GM19099 (cell line): ENCODE results near the gene KCNH2.

Experiments used
- POLR2A ChIP-seq: IDR thresholded peaks from 3 replicates; pipeline ENCODE4 v1.6.1; 2011; ENCODE audit warnings: low read depth; ENCODE audit not compliant: insufficient read length; ENCODE audit errors: extremely low read depth

Gene KCNH2

DNA sequence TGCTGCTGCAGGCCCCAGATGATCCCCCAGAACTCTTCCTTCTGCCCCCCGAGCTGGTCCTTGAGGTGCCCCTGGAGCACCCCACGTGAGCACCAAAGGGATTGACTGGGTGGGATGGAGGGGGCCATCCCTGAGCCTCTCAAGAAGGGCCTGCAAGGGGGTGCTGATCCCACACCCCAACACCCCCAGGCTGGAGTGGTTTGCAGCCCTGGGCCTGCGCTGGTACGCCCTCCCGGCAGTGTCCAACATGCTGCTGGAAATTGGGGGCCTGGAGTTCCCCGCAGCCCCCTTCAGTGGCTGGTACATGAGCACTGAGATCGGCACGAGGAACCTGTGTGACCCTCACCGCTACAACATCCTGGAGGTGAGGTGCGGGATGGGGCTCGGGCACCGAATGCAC lies 20.9 kb upstream of the KCNH2 start:
- no peak for TF ChIP-seq POLR2A

DNA sequence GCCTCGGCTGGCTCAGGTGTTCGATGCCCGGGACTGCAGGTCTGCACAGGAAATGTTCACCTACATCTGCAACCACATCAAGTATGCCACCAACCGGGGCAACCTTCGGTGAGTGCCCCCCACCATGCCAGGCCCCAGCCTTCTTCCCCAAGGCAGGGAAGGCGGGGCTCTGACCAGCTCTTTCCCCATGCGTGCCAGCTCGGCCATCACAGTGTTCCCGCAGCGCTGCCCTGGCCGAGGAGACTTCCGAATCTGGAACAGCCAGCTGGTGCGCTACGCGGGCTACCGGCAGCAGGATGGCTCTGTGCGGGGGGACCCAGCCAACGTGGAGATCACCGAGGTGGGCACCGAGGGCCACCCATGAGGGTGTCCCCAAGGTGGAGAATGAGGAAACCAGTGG lies 20.2 kb upstream of the KCNH2 start:
- TF ChIP-seq POLR2A, result no peak

GRCh38 chr7:150997817-150998216 lies 19.7 kb upstream of the KCNH2 start:
- TF ChIP-seq POLR2A, result no peak

- no peak for TF ChIP-seq POLR2A
Measured at GRCh38 chr7:150997075-150997511, 19.0 kb upstream of the KCNH2 start.

DNA sequence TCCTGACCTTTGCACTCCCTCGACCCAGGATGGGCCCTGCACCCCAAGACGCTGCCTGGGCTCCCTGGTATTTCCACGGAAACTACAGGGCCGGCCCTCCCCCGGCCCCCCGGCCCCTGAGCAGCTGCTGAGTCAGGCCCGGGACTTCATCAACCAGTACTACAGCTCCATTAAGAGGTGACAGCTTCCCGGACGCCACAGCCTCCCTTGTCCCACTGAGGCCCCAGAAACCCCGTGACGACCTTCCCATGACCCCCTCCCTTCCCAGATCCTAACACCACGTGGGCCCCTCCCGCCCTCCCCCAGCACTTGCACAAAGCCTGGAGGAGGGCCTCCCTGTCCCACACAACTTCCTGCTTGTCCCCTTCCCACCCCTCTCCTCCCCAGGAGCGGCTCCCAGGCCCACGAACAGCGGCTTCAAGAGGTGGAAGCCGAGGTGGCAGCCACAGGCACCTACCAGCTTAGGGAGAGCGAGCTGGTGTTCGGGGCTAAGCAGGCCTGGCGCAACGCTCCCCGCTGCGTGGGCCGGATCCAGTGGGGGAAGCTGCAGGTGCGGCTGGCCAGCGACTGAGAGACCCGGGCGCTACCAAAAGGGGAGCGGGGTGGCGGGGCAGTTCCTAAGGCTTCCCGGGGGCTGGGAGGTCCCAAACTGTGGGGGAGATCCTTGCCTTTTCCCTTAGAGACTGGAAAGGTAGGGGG lies 18.4 kb upstream of the KCNH2 start:
- no peak for TF ChIP-seq POLR2A

- no peak for TF ChIP-seq POLR2A
Measured at GRCh38 chr7:150994838-150995510, 16.9 kb upstream of the KCNH2 start.

DNA sequence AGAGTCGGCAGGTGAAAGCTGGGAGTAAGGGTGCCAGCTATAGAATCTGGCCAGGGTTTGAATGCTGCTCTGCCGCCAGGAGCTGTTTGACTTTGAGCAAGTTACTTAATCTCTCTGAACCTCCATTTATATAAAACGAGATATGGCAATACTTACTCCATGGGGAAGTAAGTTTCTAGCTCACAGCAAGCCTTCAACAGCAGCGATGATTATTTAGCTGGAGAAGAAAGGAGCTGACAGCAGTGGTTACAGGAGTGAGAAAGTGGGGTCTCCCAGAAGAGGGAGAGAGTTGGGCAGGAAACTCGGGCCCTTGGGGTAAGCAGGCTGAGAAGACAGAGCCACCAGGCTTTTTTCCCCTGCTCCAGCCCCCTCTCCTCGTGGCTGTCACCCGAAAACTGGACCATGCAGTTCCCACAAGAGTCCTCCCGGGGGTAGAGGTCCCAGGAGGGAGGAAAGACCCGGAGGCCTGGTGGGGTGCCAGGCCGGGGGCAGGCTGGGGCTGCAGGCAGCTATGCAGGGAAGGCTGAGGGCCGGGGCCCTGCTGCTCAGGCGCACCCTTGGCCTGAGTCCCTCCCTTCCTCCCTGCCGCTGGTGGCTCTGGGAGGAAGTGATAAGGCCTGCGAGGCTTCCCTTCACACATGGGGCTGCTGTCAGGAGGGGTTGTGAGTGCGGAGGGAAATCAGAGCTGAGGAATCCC lies 16.2 kb upstream of the KCNH2 start:
- no peak for TF ChIP-seq POLR2A

DNA sequence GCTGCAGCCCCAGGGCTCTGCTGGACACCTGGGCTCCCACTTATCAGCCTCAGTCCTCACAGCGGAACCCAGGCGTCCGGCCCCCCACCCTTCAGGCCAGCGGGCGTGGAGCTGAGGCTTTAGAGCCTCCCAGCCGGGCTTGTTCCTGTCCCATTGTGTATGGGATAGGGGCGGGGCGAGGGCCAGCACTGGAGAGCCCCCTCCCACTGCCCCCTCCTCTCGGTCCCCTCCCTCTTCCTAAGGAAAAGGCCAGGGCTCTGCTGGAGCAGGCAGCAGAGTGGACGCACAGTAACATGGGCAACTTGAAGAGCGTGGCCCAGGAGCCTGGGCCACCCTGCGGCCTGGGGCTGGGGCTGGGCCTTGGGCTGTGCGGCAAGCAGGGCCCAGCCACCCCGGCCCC lies 15.4 kb upstream of the KCNH2 start:
- TF ChIP-seq POLR2A, result no peak

GRCh38 chr7:150992833-150993302 lies 14.7 kb upstream of the KCNH2 start:
- no peak for TF ChIP-seq POLR2A

DNA sequence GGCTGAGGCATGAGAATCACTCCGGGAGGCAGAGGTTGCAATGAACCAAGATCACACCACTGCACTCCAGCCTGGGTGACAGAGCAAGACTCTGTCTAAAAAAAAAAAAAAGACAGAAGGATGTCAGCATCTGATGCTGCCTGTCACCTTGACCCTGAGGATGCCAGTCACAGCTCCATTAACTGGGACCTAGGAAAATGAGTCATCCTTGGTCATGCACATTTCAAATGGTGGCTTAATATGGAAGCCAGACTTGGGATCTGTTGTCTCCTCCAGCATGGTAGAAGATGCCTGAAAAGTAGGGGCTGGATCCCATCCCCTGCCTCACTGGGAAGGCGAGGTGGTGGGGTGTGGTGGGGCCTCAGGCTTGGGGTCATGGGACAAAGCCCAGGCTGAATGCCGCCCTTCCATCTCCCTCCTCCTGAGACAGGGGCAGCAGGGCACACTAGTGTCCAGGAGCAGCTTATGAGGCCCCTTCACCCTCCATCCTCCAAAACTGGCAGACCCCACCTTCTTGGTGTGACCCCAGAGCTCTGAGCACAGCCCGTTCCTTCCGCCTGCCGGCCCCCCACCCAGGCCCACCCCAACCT lies 14.0 kb upstream of the KCNH2 start:
- no peak for TF ChIP-seq POLR2A

DNA sequence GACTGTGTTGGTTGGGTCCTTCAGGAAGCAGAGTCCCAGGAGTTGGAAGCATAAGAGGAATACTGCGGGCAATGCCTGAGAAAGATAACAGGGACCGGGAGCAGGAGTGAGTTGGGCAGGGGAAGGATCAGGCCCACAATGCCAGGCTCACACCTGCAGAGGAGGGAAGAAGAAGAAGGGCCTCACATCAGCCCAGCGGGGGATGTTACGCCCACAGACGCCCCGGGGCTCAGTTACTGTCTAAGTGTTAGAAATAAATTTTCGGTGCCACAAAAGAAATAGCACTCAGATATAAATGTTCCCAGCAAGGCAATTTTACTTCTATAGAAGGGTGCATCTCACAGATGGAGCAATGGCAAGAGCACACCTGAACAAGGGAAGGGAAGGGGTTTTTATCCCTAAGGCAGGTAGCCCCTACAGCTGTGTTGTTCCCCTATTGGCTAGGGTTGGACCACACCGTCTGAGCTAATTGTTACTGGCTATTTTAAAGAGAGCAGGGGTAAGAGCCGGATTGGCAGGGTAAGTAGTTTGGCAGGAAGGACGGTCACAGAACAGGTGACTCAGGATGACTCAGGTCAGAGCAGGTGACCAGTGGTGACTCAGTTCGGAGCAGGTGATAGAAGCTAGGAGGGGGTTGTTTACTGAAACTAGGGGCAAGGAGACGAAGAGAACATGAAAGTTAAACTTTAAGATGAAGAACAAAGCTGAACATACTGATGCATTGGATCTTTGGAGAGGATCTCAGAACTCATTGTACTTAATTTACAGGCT lies 12.5 kb upstream of the KCNH2 start, which contains the start of gene NOS3:
Gene NOS3, plus strand, starts transcription at position 602 of the 771 bp plus-strand sequence. CDS start 2,787 bp downstream, outside the sequence.
- no peak for TF ChIP-seq POLR2A

DNA sequence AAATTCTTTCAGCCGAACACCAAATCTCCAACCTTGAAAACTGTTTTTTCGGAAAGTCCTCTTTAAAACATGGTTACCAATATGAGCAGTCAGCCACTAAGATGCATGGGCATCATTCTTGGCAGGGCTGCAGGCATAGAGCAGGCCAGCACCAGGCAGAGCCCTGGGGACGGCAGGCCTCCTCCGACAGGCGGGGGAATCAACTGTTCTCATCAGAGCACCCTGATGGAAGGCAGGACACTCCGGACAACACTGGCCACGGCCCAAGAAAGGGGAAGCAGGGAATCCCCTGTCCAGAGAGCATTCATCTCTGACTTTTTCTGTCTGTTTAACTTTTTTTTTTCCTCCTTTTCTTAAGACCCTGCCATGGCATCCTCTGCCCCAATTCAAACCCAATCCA lies 11.3 kb upstream of the KCNH2 start:
- no peak for TF ChIP-seq POLR2A

- TF ChIP-seq POLR2A, result no peak
Measured at GRCh38 chr7:150988230-150989226, 10.4 kb upstream of the KCNH2 start.
